ENCODE results near the gene LCN12.

DNA sequence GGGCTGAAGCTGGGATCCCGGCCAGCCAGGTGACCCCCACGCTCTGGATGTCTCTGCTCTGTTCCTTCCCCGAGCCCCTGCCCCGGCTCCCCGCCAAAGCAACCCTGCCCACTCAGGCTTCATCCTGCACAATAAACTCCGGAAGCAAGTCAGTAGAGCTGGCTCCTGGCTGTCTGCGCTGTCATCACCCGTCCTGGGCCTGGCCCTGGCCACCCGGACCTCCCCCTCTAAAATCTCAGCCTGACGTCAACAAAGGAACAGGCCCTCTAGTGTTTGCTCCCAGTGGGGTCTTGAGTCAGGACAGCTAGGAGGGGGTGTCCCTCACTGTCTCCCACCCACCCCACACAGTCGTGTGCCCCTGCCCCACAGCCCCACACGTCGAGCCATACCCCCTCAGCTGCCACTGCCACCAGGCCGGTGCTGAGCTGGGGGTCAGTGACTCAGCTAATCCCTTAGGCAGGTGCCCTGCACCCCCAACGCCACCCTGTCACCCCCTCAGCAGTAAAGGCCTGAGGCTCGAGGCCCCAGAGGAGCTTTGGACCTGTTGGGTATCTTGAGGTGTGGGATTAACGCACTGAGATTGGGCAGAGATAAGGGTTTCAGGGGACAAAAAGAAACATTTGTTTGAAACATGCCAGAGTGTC, 29.6 kb downstream of the LCN12 start:
- TF ChIP-seq, protein P1, sequence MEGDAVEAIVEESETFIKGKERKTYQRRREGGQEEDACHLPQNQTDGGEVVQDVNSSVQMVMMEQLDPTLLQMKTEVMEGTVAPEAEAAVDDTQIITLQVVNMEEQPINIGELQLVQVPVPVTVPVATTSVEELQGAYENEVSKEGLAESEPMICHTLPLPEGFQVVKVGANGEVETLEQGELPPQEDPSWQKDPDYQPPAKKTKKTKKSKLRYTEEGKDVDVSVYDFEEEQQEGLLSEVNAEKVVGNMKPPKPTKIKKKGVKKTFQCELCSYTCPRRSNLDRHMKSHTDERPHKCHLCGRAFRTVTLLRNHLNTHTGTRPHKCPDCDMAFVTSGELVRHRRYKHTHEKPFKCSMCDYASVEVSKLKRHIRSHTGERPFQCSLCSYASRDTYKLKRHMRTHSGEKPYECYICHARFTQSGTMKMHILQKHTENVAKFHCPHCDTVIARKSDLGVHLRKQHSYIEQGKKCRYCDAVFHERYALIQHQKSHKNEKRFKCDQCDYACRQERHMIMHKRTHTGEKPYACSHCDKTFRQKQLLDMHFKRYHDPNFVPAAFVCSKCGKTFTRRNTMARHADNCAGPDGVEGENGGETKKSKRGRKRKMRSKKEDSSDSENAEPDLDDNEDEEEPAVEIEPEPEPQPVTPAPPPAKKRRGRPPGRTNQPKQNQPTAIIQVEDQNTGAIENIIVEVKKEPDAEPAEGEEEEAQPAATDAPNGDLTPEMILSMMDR (IDR thresholded peaks at IDR 0.05; ENCODE audit: insufficient read depth, low read length) = no peak
- no peak for TF ChIP-seq POLR2AphosphoS5 (IDR thresholded peaks at IDR 0.05; ENCODE audit: low read depth)

All from HL-60 (cell line).